Adipose tissue (tissue), 3 donors: Measurements from ENCODE around the gene PNRC1. TPM values are rescaled to one million over a fixed set of nuclear protein-coding genes. Genes with fewer than 3 reads are reported as not detected.
A peak's percentile ranks its signal among the peaks of the same experiment; 100 is the strongest.
"Not testable (repeated sequence)": the region's sequence is repeated elsewhere in the genome, so short reads cannot be mapped to it uniquely, and the experiment has no call there.

Source experiments
- H3K27ac ChIP-seq: one replicate; pipeline ENCODE4 v1.5.1; 2013; ENCODE audit warnings: low read depth, low read length
- WGBS, 3 donors: extraction: QIAGEN DNeasy Blood & Tissue Kit; methylation state at CpG; one replicate each; pipeline ENCODE4 v1.1.7; 2013; 5-methylcytosine and 5-hydroxymethylcytosine counted together
- polyA plus RNA-seq, 3 donors: library from polyadenylated mRNA; stranded (reverse); fragments of 200-250 nt; gene quantifications; one replicate each; pipeline ENCODE4 v1.2.3, GENCODE V29; 2013
- donor health status: healthy with polysubstance abuse.
- donor health status: Bipolar disorder and iron deficiency.
- donor health status: healthy.

PNRC1 gene
- 100 to 1,000 TPM in 2 of 3 donors, 10 to 100 TPM in 1; 29.7 to 359 (median 175) TPM for polyA plus RNA-seq

DNA sequence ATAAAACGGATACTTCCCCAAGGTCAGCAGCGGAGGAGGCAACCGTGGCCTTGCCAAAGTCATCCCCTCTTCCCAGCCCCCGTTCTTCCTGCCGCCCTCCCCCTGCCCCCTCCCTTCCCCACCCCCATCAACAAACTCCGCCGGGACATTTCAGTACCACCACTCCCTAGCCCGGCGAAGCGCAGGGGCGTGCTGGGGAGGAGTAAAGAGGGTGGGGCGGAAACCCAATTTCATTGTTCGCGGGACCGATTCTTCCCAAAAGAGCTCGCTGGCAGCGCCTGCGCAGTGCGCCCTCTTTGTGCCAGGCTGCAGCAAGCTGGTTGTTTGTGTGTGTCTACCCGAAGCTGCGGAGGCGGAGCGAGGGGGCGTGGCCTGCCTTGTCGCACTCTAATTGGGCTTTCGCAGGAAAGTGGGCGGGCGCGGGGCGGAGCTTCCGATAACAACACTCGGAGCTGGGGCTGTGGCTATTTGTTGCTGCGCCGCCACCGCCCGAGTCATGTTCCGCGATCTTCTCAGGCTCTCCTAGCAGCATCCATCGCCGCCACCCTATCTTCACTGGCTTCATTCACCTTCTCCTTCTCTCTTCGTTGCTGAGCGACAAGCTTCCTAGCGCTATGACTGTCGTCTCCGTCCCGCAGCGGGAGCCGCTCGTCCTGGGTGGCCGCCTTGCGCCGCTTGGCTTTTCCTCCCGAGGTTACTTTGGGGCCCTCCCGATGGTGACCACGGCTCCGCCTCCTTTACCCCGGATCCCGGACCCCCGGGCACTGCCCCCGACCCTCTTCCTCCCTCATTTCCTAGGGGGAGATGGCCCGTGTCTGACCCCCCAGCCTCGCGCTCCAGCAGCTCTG is at the start of gene PNRC1:
Gene PNRC1 (plus strand): TSS at position 471 of the 848 bp plus-strand sequence. CDS start 144 bp downstream, at position 615.
- WGBS, 3 donors: 0 to 1% (median 1%) methylated on average over 60 to 63 of the region's 63 CpGs
- peak within 1 kb of the TSS; percentile 96 for H3K27ac ChIP-seq

DNA sequence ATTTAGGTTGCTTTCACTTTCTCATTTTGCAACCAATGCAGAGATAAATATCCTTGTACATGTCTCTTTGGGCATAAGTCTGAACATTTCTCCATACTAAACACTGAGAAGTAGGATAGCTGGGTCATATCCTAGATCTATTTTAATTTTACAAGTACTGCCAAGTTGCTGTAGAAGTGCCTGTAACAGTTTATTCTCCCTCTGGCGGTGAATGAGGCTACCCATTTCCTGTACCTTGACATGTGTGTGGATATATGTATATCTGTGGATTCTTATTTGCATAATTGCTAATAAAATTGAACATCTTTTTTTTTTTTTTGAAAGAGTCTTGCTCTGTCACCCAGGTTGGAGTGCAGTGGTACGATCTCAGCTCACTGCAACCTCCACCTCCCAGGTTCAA is 48.0 kb upstream of the PNRC1 start:
- H3K27ac ChIP-seq: no peak overlapping the region
- WGBS, 3 donors: 67 to 84% (median 74%) methylated on average over 2 of the region's 2 CpGs

DNA sequence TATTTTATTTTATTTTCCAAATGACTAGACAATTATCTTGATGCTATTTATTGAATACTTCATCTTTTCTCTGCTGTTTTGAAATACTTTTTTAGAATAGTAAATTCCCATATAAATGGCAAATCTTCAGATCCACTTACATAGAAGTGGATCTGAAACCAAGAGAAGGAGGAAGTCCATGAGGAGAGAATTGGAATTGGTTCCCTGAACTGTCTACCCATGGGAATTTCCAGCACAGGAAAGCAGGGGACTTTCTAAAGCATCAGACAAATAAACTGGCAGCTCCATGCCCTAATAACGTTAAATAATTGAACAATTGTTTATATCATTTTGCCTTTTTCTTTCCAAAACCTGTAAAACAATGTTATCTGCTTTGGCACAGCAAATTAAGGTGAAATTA is 47.1 kb upstream of the PNRC1 start:
- H3K27ac ChIP-seq: no peak overlapping the region
- 43 to 52% (median 48%) methylated on average over 1 of the region's 1 CpG for WGBS, 3 donors

DNA sequence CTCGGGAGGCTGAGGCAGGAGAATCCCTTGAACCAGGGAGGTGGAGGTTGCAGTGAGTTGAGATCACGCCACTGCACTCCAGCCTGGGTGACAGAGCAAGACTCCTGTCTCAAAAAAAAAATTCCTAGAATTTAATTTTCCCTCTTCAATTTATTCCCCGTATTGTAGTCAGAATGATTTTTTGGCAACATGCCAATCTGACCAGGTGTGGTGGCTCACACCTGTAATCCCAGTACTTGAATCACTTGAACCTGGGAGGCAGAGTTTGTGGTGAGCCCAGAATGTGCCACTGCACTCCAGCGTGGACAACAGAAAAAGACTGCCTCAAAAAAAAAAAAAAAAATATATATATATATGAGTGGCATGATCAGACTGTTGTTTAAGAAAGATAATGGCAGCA is 46.4 kb upstream of the PNRC1 start:
- 76 to 83% (median 81%) methylated on average over 4 of the region's 4 CpGs for WGBS, 3 donors
- H3K27ac ChIP-seq: peak overlapping the region; percentile 19

DNA sequence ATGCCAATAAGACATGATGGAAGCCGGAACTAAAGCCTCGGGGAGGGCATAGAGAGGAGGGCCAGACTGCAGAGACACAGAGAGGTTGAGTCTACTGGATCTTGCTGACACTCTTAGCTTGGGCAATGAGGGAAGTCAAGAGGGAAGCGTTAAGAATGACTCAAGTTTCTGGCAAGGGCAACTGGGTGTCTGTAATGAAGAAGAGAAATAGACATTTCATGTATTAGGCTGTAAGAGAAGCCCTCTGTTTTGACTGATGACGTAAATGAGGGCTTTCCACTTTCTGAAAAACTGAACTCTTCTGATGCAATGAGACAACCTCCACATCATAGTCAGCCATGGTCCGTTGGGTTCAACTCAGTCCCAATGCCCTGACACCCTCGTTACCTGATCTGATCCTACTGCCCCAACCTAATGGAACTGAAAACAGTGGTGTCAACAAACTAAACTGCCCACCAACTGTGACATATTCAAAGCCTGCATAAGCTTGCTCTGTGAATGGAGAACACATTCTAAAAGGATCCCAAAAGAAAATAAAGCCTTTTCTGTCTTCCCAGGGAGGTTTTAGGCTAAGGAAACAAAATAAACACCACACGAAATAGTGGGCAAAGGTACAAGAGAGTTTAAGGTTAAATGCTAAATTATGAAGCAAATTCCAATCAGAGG is 45.8 kb upstream of the PNRC1 start:
- 46 to 79% (median 52%) methylated on average over 7 of the region's 7 CpGs for WGBS, 3 donors

DNA sequence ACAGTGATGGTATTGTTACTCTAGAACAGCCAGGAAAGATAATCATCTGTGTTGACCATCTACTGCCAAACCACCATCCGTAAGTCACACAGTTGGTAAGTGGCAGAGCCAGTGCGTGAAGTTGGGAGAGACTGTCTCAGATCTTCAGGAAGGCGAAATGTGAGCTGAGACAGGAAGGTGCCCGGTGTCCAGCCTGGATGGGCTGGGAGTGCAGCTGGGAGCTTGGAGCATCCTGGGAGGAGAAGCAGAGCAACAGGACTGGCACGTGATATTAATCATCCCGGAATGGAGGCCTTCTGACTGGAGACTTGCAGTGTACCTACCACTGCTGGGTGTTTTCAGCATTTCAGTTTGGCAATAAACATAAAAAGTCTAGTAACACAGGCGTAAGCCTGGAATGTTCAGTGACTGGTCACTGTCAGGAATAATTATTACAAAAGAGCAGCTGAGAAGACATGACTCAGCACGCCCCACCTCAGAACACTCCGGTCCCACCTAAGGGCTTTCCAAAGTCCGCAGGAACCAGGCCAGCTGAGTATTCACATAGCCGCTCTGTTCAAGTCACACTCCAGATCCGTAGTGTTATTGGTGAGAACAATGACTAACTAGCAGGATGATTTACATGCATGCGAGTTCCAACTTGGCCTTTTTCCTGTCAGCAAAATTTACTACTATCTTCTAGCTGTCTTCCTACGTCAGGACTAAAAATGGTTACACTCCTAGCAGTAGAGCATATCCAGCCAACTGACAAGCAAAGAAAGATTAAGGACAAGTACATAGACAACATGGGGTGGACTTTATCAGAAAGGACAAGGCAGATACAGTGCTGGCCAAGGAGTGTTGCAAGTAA is 45.1 kb upstream of the PNRC1 start:
- peak overlapping the region; percentile 81 for H3K27ac ChIP-seq
- 36 to 45% (median 40%) methylated on average over 14 of the region's 14 CpGs for WGBS, 3 donors

More for the DNA sequence above, 45.8 kb upstream of the PNRC1 start:
- H3K27ac ChIP-seq: peak overlapping the region; percentile 61

DNA sequence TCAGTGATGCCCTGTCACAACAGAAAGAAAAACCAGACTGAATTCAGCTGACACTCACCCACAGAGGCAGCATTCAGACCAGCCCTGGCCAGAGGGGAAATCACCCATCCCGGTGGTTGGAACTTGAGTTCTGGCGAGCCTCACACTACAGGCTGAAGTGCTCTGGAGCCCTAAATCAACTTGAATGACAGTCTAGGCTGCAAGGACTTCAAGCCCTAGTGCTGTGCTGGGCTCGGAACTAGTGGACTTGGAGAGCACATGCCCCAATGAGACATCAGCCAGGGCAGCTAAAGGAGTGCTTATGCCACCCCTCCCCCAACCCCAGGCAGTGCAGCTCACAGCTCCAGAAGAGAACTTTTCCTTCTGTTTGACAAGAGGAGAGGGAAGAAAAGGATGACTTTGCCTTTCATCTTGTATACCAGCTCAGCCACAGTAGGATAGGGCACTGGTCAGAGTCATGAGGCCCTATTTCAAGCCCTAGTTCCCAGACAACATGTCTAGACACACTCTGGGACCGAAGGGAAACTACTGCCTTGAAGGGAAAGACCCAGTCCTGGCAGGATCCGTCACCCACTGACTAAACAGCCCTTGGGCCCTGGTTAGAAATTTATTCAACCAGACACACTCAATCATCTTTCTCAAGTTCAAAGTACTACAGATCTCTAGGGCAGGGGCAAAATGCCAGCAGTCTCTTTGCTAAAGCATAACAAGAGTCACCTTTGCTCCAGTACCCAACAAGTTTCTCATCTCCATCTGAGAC is 43.2 kb upstream of the PNRC1 start:
- no peak overlapping the region for H3K27ac ChIP-seq
- WGBS, 3 donors: 74 to 85% (median 76%) methylated on average over 5 of the region's 5 CpGs

DNA sequence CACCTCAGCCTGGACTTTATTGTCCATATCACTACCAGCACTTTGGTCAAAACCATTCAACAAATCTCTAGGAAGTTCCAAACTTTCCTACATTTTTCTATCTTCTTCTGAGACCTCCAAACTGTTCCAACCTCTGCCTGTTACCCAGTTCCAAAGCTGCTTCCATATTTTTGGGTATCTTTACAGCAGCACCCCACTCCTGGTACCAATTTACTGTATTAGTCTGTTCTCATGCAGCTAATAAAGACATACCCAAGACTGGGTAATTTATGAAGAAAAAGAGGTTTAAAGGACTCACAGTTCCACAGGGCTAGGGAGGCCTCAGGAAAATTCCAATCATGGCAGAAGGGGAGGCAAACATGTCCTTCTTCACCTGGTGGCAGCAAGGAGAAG is 42.7 kb upstream of the PNRC1 start:
- not testable (repeated sequence) for H3K27ac ChIP-seq

DNA sequence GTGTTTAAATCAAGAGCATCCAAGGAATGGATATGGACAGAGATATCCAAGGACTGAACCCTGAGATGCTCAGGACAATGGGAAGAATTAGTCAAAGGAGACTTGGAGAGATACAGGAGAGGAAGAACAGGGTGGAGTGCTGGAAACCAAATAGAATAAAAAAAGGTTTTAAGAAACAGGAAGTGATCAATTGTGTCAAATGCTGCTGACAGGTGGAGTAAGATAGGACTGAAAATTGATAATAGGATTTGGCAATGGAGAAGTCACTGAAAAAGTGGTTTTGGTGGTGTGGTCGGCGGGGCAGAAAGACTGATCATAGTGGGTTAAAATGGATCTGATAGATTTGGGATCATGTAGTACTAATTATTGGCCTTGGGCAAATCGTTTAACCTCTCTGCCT is 37.9 kb upstream of the PNRC1 start:
- 83 to 86% (median 85%) methylated on average over 3 of the region's 3 CpGs for WGBS, 3 donors
- no peak overlapping the region for H3K27ac ChIP-seq

DNA sequence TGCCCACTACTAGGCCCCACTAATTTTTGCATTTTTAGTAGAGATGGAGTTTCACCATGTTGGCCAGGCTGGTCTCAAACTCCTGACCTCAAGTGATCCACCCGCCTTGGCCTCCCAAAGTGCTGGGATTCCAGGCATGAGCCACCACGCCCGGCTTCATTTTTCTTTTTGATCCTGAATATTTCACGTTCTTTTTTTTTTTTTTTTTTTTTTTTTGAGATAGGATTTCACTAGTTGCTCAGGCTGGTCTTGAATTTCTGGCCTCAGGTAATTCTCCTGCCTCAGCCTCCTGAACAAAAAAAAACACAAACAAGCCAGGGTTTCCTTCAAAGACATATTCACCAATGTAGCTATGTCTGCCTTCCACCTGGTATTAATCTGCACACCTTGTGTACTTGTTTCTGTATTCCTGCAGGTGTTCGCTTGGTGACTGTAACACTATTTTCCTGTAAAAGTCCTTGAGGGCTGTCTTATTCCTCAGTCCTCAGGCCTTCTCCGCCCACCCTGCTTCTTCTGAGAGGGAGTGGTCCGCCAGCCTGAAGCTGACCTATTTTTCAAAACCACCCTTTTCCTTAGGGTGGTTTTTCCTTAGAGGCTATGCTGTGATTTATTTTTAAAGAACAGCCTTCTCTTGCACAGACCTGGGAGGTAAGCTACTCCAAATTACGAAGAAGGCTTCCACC is 36.1 kb upstream of the PNRC1 start:
- no peak overlapping the region for H3K27ac ChIP-seq
- 81 to 90% (median 86%) methylated on average over 8 of the region's 8 CpGs for WGBS, 3 donors

DNA sequence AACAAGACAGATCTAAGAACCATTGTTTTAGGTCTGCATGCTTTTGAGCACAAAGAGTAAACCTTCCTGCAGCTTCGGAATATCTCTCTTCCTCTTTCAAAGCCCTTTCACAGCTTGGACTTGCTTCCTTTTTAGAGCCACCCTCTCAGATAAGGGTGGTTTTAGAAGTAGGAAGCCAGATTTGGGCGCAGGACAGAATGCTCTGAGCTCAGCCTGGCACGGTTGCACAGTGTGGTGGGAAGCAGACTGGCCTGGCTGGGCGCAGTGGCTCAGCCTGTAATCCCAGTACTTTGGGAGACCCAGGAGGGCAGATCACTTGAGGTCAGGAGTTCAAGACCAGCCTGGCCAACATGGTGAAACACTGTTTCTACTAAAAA is 35.6 kb upstream of the PNRC1 start:
- no peak overlapping the region for H3K27ac ChIP-seq
- WGBS, 3 donors: 48 to 84% (median 51%) methylated on average over 4 of the region's 4 CpGs

DNA sequence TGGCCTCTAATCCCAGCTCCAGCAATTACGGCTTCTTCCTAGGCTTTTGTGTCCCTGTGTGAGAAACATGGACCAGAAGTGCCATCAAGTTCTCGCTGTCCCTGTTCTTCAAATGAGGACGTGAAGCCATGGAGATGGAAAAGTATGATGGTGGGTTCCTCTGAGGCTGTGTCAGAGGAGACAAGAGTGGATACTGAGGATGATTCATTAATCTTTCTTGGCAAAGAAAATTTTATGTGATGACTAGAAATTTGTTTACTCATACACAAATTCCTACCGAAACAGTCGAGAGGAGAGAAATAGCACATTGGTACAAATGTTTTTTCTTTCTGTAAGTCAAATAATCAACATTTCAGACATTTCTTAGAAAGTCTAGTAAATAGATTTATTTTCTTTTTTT is 35.0 kb upstream of the PNRC1 start:
- 81 to 97% (median 92%) methylated on average over 5 of the region's 5 CpGs for WGBS, 3 donors
- H3K27ac ChIP-seq: no peak overlapping the region

DNA sequence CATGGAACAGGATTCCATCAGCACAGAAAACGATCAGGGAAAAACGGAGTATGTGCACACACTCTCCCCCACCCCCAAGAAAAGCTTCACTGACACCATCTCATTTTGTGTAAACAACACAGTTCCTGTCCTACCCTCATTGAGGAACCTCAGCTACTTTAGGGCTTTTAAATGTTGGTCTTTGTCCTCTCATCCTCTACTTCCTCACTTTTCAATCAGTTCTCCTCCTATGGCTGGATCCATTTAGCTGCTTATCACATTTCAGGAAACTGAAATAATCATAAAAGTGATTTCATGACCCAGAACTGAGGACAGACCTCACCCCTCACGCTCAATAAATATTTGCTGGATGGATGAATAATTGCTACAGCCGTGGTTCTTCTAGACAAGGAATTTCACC is 33.1 kb upstream of the PNRC1 start:
- no peak overlapping the region for H3K27ac ChIP-seq
- 50 to 69% (median 59%) methylated on average over 4 of the region's 4 CpGs for WGBS, 3 donors

DNA sequence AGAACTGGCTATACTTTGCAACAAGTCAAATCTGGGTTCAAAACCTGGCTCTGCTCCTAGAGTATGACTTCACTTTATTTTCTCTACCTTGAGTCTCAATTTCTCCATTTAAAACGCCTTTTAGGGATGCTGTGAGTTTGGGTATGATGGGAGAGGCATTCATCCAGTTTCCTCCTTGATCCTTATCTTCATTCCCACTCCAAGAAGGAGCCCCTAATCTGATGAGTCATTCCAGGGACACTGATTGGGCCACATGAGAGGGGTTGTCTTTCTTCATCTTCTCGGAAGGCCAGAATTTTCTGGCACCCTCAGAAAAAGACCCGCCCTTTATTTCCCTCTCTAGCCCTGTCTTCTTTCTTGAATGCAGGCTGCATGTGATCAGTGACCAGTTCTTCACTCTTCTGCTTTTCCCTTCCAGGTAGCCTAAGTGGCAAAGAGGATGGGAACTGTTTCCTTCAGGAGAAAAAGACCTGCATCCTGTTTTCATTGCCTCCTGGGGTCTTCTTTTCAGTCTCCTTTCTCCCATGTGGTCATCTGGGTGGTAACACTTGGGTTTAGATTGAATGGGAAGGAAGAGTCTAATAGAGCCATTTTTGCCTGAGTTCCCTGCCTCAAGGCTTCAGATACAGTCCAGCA is 32.1 kb upstream of the PNRC1 start:
- no peak overlapping the region for H3K27ac ChIP-seq
- 68 to 87% (median 75%) methylated on average over 3 of the region's 3 CpGs for WGBS, 3 donors

DNA sequence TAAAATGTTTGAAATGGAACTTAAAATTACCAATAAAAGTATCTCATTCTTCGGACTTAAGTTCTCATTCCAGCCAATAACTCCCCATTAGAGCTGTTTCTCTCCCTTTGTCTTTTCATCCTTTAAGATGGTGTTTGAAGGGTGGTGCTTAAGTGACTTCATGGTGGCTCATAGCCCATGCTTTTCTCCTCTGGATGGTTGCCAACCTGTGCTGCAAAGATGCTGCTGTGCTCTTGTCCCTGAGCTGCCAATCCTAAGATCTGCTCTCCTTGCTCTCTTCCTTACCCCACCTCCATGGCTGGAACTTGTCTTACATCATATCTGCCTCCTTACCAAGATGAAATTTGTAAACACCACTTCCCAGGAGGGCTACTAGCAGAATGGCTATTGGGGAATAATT is 31.6 kb upstream of the PNRC1 start:
- no peak overlapping the region for H3K27ac ChIP-seq
- WGBS, 3 donors: 67 to 86% (median 71%) methylated on average over 1 of the region's 1 CpG

DNA sequence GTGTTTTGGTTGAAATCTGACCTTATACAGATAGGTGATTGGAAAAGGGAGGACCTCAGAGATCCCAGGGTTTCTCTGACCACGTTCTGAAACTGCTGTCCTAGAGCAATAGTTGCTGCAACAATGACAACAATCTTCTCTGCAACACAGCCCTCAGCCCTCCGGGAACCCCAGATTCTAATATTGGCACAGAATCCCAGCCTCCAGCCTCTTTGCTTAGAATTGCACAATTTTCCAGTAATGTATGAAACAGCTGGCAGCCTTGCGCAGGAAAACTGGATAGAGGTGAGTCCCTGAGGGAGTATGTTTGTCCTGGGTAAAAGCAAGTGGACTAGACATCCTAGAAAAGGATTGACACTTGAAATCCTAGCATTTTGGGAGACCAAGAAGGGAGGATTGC is 30.4 kb upstream of the PNRC1 start:
- H3K27ac ChIP-seq: no peak overlapping the region
- 13 to 58% (median 15%) methylated on average over 3 of the region's 3 CpGs for WGBS, 3 donors

DNA sequence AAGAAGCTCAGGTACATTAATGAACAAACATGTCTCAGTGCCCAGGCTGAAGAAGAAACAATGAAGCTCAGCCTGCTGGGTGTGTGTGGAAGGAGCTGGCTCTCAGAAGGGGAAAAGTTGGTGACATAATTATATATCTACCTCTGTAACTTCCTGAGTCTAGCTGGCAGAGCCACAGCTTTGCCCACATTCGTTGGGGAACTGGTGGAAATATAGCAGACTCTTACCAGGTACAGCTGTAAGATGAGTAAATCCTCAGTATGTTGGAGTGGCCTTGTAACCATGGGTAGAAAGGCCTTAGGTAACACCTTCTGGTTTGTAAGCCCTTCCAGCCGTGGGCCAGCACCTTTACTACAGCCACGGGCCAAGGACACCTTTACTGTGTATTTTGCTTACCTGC is 29.9 kb upstream of the PNRC1 start:
- 40 to 57% (median 54%) methylated on average over 3 of the region's 3 CpGs for WGBS, 3 donors
- H3K27ac ChIP-seq: no peak overlapping the region
